NCI-H1930 (cell line): ENCODE results near the gene BPTF.
A peak's percentile ranks its signal among the peaks of the same experiment; 100 is the strongest.
"Not testable (repeated sequence)": the region's sequence is repeated elsewhere in the genome, so short reads cannot be mapped to it uniquely, and the experiment has no call there.

Experiments
- DNase-seq, 2 experiments: peaks; one replicate each; lab custom pipeline; 2025; lab: John Stamatoyannopoulos, UW

The BPTF gene

DNA sequence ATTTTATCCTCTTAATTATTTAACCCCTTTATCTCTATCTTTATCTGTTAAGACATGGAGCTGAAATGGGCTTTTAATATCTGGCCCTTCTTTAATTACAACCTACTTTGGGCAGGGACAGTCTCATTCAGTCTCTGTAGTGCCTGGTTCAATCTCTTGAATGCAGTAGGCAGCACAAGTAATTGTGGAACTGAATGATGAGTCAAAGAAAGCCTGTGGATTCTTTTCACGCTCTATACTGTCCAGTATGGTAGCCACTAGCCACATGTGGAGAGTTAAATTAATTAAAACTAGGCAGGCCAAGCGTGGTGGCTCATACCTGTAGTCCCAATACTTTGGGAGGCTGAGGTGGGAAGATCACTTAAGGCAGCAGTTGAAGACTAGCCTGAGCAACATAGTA, 9.3 kb downstream of the BPTF start:
- no peak for DNase-seq

GRCh38 chr17:67836205-67836987, 11.1 kb downstream of the BPTF start:
- DNase-seq: no peak

- no peak for DNase-seq
Measured at GRCh38 chr17:67837965-67838364, 12.7 kb downstream of the BPTF start.

DNA sequence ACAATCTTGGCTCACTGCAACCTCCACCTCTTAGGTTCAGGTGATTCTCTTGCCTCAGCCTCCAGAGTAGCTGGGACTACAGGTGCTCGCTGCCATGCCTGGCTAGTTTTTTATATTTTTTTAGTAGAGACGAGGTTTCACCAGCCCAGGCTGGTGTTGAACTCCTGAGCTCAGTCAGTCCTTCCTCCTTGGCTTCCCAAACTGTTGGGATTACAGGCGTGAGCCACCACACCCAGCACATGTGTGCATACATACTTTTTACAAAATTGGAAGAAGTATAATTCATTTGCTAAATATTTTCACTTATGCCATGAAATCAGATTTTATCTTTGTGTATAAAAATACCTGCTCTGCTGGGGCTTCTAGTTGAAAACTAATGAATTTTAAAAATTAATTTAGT, 13.2 kb downstream of the BPTF start:
- DNase-seq: no peak

DNA sequence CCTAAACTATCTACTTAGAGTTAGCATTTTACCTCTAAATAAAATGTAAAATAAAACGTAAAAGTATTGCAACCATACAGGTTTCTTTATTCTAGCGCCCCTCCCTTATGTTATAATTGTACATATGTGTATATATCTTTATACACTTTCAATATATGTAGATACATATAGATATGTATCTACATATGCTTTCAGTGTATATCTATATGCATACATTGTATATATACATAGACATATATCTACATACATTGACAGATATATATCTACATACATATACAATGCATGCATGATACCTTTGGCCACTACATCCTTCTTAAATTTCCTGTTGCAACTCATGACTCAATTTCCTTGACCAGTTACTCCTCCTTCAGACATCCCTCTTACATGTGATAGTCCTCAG, 16.7 kb downstream of the BPTF start:
- no peak for DNase-seq

GRCh38 chr17:67842648-67843047, 17.3 kb downstream of the BPTF start:
- no peak for DNase-seq

DNA sequence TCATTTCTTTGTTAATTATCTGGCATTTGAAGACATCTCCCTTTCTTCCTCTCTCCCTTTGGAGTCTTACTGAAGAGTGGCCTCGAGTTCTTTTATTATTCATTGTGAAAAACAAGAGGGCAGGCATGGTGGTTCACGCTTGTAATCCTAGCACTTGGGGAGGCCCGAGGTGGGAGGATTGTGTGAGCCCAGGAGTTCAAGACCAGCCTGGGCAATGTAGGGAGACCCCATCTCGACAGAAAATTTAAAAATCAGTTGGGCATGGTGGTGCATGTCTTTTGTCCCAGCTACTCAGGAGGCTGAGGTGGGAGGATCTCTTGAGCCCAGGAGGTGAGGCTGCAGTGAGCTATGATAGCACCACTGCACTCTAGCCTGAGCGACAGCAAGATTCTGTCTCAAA, 20.1 kb downstream of the BPTF start:
- DNase-seq: no peak

- DNase-seq: peak; percentile 49 to 75
Measured at GRCh38 chr17:67848189-67848588, 22.9 kb downstream of the BPTF start.

DNA sequence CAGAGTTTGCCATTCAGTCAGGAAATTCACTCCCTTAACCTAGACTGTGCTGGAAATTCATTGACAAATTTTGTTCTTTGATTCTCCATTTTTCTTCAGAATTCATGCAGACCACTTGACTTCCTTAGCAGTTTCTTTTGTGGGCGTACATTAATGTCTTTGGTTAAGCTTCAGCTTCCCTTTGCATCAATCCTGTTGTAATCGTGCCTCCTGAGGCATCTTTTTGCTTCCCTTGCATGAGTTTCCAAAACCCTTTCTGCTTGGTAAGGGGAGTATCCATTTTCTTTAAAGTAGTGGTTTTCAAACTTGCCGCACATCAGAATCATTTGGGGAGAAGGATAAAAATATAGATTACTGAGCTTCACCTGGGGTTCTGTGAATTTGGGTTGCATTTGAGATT, 23.5 kb downstream of the BPTF start:
- DNase-seq: not testable (repeated sequence)

DNA sequence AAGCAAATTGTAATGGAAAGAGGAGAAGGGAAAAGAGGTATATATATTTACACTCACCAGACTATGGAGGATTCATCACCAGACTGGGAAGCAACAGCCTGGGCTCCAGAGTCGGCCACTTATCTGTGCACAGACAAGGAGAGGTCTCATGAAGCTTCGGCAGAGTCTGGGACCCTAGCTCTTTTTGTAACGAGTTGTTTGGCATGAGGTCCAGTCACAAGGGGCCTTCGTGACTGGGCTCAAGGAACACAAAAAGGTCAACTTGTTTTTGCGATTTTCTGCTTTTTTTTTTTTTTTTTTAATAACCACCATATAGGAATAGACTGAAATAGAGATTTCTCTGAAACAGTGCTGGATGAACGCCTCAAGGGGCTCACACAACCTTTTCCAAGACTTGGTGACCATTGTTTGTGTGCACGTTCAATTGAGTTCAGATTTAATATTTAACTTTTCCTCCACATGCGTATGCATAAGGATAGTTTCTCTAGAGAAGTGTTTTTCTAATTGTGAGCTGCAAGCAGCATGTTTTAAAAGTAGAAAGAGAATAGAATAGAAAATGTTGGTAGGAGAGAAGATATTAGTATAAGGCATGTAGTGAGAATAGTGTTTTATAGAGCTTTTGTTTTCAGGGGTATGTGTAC, 25.8 kb downstream of the BPTF start:
- no peak for DNase-seq

- DNase-seq: no peak
Measured at GRCh38 chr17:67853703-67854102, 28.4 kb downstream of the BPTF start.

- no peak for DNase-seq
Measured at GRCh38 chr17:67854378-67854777, 29.1 kb downstream of the BPTF start.

DNA sequence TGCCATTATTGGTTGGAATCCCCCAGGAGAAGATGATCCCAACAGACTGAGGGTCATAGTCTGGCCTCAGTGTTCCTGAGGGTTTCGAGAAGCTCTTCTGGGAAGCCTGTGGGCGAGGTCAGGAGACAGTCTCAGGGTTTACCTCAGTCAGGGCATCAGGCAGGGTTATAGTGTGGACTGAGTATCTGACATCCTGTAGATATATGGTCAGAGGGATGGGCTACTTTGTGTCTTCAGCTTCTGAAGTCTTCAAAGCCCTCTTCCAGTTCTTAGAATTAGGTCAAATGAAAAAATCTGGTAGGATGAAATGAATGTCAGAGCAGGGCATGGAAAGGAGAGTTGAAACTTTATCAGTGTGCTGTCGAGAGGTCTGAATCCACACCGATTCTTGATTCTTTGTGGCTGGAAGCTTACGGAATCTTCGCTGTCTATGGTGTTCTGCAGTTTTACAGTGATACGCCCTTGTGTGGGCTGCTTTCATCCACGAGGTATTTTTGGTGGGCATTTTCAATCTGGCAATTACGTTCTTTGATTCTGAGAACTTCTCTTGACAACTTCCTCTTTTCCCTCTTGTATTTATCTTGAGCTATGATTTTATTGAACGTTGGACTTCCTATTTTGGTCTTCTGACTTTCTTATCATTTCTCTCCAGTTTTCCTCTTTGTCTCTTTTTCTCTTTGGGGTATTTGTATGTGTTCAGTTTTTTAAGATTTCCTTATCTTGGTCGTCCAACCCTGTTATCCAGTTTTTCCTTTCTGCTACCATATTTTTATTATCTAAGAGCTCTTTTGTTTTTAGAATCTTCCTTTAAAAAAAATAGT, 30.4 kb downstream of the BPTF start:
- DNase-seq: no peak

DNA sequence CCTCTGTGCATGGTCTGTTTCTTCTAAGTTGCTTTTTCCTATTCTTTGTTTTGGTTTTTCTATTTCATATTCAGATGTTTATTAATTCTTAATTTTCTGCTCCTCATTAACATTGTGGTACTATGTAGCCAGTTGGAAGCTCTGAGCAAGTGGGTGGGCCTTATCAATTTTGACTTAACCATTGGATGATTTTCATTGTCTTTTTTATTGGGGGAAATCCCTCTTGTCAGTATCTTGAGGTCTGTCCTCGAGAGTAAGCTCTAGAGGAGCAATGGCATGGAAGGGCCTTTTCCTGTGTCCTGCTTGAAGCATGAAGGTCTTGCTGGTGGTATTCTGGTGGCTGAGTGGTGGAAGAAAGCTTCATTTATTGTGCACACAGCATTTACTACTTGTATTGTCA, 31.1 kb downstream of the BPTF start:
- DNase-seq: not testable (repeated sequence)

GRCh38 chr17:67862614-67863217, 37.4 kb downstream of the BPTF start:
- DNase-seq: no peak

GRCh38 chr17:67863624-67864247, 38.4 kb downstream of the BPTF start:
- DNase-seq: no peak

DNA sequence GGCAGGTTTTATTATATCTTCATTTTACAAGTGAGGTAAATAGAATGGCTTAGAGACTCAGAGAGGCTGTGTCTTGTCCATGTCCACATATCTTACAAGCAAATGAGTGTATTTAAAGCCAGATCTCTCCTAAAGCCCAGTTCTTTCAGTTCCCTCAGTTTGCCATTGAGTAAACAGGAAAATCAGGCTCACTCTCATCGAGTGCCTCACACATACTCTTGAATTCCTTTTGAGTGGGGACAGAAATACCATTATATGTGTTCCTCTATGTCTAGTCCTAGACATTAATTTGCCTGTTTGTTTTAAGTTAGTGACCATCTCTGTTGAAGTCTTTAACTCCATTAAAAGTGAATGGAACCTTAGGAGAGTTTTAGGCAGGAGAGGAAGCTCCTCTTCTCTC, 40.1 kb downstream of the BPTF start:
- DNase-seq: no peak

GRCh38 chr17:67867591-67867990, 42.3 kb downstream of the BPTF start:
- no peak for DNase-seq

- no peak for DNase-seq
Measured at GRCh38 chr17:67868176-67868575, 42.9 kb downstream of the BPTF start.

GRCh38 chr17:67879662-67880061, 54.4 kb downstream of the BPTF start:
- DNase-seq: no peak

- DNase-seq: no peak
Measured at GRCh38 chr17:67881083-67881482, 55.8 kb downstream of the BPTF start.

DNA sequence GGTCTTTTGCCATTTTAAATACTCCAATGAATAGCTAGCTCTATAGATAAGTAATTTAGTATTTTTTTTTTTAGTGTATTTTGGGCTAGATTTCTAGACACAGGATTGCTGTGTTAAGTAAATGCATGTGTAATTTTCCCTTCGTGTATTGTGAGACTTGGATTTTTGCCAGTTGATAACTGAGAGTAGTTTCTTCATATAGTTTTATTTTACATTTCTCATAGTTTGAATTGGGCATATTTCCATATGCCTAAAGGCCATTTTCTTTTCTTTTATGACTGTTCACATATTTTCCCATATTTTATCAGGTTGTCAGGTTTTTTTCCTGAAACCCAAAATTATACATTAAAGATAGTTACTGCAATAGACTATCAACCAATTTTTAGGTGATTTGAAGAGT, 59.4 kb downstream of the BPTF start:
- no peak for DNase-seq
